Measurements from ENCODE around the gene VPS18. TPM values are rescaled to one million over a fixed set of nuclear protein-coding genes. Genes with fewer than 3 reads are reported as not detected.

Gene VPS18
- polyA plus RNA-seq, 3 donors, result 4.0 to 9.6 (median 6.9) TPM

GRCh38 chr15:40914013-40914412 lies 19.8 kb downstream of the VPS18 start:
- 97% methylated on average over 12 of the region's 12 CpGs for WGBS, 3 donors
- no peak overlapping the region for H3K27ac ChIP-seq (ENCODE audit: low read depth, low read length)

GRCh38 chr15:40914486-40914885 lies 20.2 kb downstream of the VPS18 start:
- 80 to 85% (median 82%) methylated on average over 8 of the region's 8 CpGs for WGBS, 3 donors
- no peak overlapping the region for H3K27ac ChIP-seq (ENCODE audit: low read depth, low read length)

GRCh38 chr15:40915116-40915661 lies 20.9 kb downstream of the VPS18 start:
- no peak overlapping the region for H3K27ac ChIP-seq (ENCODE audit: low read depth, low read length)
- WGBS, 3 donors, result 79 to 87% (median 83%) methylated on average over 12 of the region's 12 CpGs

DNA sequence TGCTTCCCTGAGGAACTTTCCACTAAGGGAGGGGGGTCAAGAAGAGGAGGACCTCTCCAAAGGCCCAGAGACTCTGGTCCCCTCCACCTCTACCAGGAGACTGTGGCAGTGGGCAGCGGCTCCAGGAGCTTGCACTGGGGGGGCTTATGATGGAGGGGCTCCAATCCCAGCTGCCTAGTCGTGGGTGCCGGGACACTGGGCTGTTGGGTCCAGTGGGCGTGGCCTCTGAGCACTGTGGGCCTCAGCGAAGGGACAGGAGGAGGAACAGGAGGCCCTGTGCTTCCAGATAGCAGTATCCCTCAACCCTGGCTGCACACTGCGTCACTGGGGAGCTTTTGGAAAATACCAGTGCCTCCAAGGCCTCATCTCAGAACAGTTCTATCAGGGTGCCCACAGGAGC lies 21.4 kb downstream of the VPS18 start:
- no peak overlapping the region for H3K27ac ChIP-seq (ENCODE audit: low read depth, low read length)
- 65 to 80% (median 74%) methylated on average over 6 of the region's 6 CpGs for WGBS, 3 donors

- H3K27ac ChIP-seq (ENCODE audit: low read depth, low read length), result no peak overlapping the region
- 71 to 76% (median 74%) methylated on average over 11 of the region's 11 CpGs for WGBS, 3 donors
Observed at GRCh38 chr15:40917585-40917984, 23.3 kb downstream of the VPS18 start.

DNA sequence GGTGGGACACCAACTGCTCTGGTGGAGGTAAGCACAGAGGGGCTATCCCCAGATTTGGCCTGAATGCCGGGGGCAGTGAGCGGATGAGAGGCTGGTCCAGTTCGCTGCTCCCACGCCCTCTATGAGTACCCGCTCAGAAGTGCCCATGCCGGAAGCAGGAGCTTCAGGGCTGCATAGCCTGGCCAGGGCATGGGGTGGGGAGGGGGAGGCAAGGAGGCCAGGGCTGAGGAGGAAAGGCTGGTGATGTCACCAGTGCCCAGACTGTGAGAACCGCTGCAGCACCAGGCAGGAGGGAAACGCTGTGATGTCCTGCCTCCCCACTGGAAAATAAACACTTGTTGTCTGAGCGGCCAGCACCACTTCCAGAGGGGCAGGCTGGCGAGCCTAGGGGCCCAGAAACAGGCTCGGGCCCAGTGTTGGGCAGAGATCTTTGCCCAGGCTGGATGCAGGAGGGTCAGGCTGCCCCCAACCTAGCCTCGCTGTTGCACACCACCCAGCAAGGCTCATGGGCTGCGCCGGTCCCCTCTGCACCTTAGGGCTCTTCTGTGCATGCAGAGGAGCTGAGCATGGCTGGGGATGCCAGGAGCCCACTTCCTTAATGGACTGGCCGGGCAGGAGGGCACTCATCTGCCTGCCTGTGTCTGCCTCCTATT lies 24.0 kb downstream of the VPS18 start:
- WGBS, 3 donors, result 72 to 81% (median 78%) methylated on average over 14 to 15 of the region's 15 CpGs
- no peak overlapping the region for H3K27ac ChIP-seq (ENCODE audit: low read depth, low read length)

DNA sequence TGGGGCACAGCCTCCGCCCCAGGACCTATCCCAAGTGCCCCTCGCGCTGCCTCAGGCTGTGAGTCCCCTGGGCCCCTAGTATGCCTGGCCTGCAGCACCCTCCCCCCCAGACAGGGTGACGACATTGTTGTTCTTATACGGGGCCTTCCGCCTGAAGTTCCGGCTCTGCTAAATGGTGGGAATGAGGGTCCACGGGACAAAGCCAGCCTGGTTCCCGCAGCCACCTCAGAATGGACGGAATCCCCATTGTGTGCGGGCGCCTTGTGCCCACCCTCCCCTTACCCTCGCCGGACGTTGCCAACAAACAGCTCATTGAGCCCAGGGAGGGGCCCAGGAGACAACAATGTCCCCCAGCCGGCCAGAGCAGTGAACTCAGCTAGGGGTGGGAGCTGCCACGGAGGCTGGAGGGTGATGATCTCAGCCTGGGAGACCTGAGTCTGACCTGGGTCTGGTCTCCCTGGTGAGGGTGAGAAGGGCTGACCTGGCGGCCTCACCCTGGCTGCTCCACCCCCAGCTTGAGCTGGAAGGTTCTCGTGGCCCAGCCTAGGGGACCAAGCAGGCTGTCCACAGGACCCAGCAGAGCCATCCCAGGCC lies 24.6 kb downstream of the VPS18 start:
- WGBS, 3 donors, result 65 to 76% (median 66%) methylated on average over 19 of the region's 19 CpGs
- no peak overlapping the region for H3K27ac ChIP-seq (ENCODE audit: low read depth, low read length)

DNA sequence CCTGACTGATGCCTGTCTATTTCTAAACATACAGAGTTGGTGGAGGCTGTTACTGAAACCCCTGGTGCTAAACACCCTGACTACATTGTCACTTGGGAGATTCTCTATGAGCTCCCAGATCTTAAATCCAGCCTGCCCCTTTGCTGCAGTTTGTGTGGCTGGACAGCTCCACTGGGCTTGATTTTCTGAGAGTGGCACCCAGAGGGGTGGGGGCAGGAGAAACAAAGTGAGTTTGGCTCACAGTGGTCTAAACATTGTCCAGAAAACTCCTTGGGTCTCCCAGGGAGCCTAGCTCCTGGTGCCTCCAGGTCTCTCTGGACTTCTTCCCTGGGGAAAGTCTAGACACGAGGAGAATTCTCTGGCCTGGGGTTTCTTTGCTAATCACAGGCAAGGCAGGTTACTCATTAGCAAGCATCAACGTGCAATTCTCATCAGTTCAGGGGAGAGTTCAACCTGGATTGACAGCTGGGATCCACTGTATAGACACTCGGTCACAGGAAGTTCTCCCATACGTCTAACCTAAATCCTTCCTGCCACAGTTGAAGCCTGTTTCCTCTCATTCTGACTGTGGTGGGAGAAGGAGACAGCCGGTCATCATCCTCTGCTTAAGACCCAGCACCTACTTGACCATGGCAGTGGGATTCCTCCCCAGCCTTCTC lies 27.8 kb downstream of the VPS18 start:
- no peak overlapping the region for H3K27ac ChIP-seq (ENCODE audit: low read depth, low read length)
- 59 to 68% (median 61%) methylated on average over 5 of the region's 5 CpGs for WGBS, 3 donors

DNA sequence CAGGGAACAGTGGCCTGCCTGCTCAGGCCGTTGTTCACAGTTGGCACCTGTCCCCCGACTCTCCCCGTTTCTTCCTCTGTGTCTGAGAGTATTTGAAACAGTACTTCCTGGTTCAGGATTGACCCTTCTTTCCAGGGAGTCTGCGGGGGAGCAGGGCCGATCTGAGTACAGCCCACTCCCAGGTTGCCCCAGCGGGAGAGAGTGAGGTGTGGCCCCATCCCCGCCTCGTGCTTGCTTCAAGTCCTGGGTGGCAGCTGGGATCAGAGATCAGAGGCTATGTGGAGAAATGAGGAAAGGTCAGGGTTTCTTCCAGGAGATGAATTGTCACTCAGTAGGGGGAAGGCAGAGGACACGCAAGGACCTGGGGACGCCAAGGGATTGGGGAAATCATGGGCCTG lies 28.4 kb downstream of the VPS18 start:
- no peak overlapping the region for H3K27ac ChIP-seq (ENCODE audit: low read depth, low read length)
- 69 to 77% (median 70%) methylated on average over 10 of the region's 10 CpGs for WGBS, 3 donors

- 87 to 95% (median 91%) methylated on average over 8 to 9 of the region's 9 CpGs for WGBS, 3 donors
Observed at GRCh38 chr15:40923551-40923950, 29.3 kb downstream of the VPS18 start.

DNA sequence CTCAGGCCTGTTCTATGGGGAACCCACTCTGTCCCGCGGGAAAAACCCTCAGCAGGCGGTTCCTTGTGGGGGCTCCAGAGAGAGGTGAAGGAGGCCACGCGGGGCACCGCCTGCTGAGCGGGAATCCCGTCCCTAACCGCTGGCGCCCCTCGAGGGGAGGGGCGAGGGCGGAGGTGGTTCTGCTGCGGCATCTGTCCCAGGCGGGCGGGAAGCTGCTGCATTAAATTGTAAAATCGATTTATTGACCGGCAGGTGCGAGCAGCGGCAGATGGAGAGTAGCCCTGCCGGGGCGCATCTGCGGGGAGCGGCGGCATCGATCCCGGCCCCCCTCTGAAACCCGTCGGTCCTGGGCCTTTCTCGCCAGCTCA lies 31.2 kb downstream of the VPS18 start:
- no peak overlapping the region for H3K27ac ChIP-seq (ENCODE audit: low read depth, low read length)
- WGBS, 3 donors, result 26 to 50% (median 37%) methylated on average over 29 to 30 of the region's 30 CpGs

More at GRCh38 chr15:40923551-40923950, 29.3 kb downstream of the VPS18 start:
- no peak overlapping the region for H3K27ac ChIP-seq (ENCODE audit: low read depth, low read length)

DNA sequence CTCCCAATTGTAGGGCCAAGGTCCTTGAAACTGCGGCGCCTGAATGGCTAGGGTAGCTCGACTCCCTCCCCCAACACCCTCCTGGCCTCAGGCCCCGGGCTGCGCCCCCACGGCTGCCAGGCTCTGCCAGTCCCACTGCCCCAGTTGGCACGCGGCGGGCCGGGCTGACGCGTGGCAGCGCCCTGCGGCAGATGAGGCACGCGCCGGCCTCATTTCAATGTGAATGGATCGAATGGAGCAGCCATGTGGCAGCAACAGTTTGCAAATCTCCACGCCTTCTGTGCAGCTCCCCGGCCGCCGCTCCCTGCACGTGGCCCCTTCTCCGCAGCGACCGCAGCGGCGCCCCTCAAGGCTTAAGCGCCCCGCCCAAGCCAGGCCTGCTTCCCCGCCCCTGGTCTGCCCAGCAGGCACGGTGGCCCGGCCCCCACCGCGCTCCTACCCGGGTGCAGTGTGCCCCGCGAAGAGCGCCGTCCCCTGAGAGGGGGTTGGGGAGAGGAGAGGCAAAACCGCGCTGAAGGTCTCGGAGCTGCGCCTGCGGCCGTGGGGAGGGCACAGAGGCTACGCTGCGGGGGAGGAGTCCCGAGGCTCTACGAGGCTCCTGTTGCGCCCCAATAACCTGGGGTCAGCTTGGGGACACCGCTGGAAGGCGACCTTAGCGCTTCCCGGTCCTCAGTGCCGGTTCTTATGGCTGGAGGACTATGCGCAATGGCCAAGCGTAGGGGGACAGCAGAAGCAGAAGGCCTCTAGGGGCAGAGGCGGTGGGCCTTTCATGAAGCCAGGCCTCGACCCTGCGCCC lies 31.8 kb downstream of the VPS18 start:
- WGBS, 3 donors, result 14 to 26% (median 19%) methylated on average over 55 to 61 of the region's 61 CpGs
- no peak overlapping the region for H3K27ac ChIP-seq (ENCODE audit: low read depth, low read length)

GRCh38 chr15:40926659-40927494 lies 32.6 kb downstream of the VPS18 start:
- 37 to 44% (median 39%) methylated on average over 33 of the region's 33 CpGs for whole genome bisulfite sequencing, 3 donors
- H3K27ac ChIP-seq (ENCODE audit: low read depth, low read length), result no peak overlapping the region

DNA sequence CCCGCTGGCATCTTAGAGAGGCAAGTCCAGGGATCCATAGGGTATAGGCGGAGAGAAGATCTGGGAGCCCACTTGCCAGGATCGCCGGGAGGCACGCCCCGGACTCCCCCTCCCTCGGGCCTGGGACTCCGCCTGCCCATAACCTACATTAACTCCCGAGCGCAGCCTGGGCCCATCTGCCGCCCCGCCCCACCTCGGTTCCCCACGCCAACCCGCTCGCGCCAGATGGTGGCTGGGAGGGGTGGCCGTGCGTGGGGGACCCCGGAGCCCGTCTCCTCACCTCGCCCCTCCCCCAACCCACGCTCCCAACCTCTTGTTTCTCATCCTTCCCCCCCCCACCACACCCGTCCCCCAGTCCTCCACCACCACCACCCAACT lies 33.2 kb downstream of the VPS18 start:
- no peak overlapping the region for H3K27ac ChIP-seq (ENCODE audit: low read depth, low read length)
- WGBS, 3 donors, result 11 to 19% (median 12%) methylated on average over 15 to 24 of the region's 24 CpGs

DNA sequence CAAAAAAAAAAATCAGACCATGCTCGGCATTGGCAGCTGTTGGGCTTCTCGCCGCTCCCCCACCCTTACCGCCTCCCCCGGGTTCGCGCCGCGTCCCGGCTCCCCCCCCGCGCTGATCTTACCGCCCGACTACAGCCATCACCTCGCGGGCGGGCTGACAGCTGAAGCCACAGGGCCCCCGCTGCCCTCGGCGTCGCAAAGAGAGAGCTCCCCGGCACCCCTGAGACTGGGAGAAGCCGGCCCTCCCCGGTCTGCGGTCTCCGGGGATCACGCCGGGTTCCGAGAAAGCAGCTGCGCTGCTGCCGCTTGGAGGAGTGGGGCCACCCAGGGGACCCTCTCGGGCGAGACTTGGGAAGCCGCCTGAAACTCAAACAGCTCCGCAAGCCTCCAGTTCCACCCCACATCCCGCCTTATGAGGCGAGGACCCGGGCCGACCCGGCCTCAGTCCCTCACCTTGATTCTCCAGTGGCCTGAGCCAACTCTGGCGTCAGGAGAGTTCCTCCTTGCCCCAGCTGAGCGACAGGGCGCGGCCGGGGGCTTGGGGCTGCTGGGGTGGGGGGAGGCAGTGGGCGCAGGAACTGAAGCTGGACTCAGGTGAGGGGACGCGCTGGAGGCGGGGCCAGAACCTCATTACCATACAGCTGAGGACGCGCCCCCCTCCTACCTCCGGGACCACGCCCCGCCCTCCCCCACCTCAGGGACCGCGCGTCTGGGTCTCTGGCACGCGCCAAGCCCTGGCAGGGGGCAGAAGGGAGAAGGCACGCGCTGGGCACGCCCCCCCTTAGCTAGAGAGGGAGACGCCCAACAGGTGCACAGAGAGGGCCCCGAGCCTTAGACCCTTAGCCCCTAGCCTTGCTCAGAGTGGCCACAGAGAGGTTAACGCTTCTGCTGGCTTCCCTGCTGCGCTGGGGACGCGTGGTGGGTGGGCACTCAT lies 33.9 kb downstream of the VPS18 start:
- H3K27ac ChIP-seq (ENCODE audit: low read depth, low read length), result no peak overlapping the region
- 0 to 1% (median 1%) methylated on average over 64 to 68 of the region's 68 CpGs for WGBS, 3 donors

GRCh38 chr15:40928821-40929659 lies 34.8 kb downstream of the VPS18 start, which contains the start of gene DLL4:
Gene DLL4, plus strand, starts transcription at chr15:40929340. Its CDS starts 329 bp downstream, at chr15:40929669.
- H3K27ac ChIP-seq (ENCODE audit: low read depth, low read length), result no peak within 1 kb of the TSS

More at GRCh38 chr15:40928821-40929659, 34.8 kb downstream of the VPS18 start, which contains the start of gene DLL4:
- WGBS, 3 donors, result 0 to 1% (median 1%) methylated on average over 52 to 71 of the region's 71 CpGs

Measured in adipose tissue (tissue), 3 donors.